HG02870 (cell line): ENCODE results near the gene LRRC36.

Experiments used
- ATAC-seq: cut with Tn5 transposase; IDR thresholded peaks from one replicate; pipeline ENCODE4 v1.9.1; 2021; ENCODE audit warnings: mild to moderate bottlenecking, moderate library complexity; ENCODE audit not compliant: unreplicated experiment

Gene LRRC36, protein sequence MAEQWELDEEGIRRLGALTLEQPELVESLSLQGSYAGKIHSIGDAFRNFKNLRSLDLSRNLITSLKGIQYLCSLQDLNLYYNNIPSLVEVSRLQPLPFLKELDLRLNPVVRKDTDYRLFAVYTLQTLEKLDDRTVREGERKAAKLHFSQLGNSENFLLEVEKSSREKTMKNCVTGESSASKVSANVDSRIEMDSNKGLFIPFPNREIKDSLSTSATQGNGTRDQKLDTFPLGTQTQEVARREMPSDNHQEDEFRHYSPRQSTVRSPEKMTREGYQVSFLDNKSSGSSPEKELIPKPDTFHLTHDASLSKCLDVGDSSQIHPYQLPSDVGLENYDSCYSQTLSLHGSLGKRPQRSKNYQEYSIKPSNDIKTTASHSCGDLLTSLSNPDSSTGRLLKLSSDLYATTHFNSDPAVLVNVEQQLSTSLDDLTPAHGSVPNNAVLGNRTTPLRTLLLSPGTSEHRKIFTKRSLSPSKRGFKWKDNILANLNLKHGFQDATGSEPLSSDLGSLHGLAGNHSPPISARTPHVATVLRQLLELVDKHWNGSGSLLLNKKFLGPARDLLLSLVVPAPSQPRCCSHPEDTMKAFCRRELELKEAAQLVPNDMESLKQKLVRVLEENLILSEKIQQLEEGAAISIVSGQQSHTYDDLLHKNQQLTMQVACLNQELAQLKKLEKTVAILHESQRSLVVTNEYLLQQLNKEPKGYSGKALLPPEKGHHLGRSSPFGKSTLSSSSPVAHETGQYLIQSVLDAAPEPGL

GRCh38 chr16:67326472-67327309, at the start of gene LRRC36, which contains the start of gene KCTD19:
Gene LRRC36 (plus strand): TSS chr16:67326815. CDS start chr16:67326863, 48 bp downstream.
Gene KCTD19 (minus strand): TSS chr16:67326741. CDS start chr16:67326707, 34 bp downstream.
- ATAC-seq = no peak

DNA sequence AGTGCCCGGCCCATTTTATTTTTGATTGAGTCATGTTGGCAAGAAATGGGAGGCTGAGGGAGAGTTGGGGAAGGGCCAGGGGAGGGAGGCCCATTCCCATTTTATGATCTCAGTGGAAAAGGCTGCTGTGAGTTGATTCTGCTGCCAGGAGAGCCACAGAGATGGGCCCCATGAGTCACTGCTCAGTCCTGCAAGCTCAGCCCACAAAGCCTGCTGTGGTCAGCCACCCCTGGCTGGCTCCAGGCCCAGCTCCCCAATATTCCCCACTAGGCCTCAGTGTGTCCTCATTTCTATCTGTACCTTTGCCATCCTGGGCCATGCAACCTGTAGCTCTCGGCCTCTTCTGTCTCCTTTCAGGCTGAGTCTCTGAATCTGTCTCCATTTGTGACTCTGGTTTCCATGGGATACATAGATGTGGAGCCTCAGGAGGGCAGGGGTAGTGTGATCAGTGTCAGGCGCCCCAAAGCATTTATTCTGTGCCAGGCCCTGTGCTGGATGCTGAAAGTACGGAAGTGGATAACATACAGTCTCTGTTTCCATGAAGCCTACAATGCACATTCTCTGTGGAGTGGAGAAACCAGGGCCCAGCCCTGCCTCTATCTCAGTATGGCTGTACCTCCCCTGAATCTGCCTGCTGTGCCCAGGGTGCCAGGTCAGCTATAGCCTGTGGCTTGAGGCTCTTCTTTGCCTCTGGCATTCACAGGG, 49.2 kb upstream of the LRRC36 start:
- ATAC-seq = no peak

- ATAC-seq = no peak
Observed at GRCh38 chr16:67277999-67278772, 48.4 kb upstream of the LRRC36 start.

DNA sequence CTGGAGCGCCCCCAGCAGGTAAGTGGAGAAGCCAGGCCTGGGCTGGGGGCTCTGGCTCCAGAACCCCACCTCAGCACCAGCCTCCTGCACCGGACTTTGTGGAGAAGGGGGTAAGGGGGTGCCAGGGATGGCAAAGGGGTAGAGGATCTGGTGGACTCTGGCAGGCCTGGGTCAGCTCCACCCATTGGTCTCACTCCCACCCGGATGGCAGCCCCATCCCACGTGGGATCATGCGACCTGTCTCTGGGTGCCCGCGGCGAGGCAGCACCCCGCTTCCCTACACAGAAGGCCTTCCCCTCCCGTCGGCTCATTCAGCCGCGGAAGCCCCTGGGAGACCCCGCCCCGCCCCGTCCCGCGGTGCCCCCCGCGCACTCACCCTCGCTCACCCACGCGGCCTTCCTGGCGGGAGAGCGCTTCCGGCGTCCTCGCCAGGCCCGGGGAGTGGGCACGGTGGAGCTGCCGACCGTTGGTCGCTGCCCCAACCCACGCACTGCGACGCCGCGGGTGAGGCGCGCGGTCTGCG, 47.8 kb upstream of the LRRC36 start:
- ATAC-seq = peak; percentile 26

DNA sequence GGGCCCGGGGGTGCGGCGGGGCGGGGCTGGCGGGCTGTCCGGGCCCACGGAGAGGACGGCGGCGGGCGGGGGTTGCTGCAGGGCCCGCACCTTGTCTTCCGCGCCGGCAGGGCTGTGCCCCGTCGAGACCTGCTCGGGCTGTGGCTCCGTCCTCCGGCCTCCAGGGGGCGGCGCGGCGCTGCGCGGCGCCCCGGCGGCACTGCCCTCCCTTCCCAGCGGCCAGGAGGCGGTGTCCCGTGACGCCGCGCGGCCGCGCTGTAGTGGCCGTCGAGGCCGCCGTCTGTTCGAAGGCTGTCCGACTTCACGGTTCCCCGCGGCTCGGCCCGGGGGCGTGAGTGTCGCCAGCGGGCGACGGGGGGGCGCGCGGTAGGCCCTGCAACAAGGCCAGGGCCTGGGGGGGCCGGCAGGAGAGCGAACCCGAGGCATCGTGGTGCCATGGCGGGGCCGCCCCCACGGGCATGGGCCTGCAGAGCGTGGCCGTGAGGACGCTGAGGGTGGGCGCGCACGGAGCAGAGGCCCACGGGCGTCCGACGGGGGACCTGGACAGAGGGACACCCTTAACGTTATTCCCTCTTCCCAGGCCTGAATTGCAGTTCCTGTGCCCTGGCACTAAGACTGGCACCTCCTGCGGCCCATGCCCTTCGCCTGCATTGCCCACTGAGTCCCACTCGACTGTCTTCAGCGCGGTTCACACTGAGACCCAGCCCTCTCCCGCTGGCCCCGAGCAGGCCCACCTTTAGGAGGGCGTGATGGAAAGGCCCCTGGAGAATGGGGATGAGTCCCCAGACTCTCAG, 47.1 kb upstream of the LRRC36 start, which contains the start of gene PLEKHG4:
Gene PLEKHG4, plus strand, starts transcription at position 237 of the 794 bp plus-strand sequence. Its CDS starts 513 bp downstream, at position 750.
- peak; percentile 78 for ATAC-seq

DNA sequence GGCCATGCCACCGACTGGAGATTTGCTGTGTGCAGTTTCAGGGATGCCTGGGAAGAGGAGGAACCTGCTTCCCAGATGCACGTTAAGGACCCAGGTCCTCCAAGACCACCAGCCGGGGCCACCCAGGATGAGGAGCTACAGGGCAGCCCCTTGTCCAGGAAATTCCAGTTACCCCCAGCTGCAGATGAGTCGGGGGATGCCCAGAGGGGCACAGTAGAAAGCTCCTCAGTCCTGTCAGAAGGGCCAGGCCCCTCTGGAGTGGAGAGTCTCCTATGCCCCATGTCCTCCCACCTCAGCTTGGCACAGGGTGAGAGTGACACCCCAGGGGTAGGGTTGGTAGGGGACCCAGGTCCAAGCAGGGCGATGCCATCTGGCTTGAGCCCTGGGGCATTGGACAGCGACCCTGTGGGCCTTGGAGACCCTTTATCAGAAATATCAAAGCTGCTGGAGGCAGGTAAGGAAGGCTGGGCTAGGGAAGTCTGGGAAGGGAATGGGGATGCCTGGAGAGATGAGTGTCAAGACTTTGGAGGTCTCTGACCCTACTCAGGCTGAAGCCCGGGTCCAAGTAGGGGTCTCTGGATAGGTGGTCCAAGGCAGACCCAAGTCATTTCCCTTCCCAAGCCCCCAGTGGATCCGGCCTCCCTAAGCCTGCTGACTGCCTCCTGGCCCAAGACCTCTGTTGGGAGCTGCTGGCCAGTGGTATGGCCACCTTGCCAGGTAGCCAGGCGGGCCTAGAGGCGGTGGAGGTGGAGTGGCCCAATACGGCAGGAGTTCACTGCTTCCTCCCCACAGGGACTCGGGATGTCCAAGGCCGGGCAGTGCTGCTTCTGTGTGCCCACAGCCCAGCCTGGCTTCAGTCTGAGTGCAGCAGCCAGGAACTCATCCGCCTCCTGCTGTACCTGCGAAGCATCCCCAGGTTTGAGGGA, 46.3 kb upstream of the LRRC36 start:
- no peak for ATAC-seq

- no peak for ATAC-seq
Observed at GRCh38 chr16:67281536-67282446, 44.8 kb upstream of the LRRC36 start.

- ATAC-seq = no peak
Observed at GRCh38 chr16:67282447-67282805, 44.2 kb upstream of the LRRC36 start.

- no peak for ATAC-seq
Observed at GRCh38 chr16:67283039-67283825, 43.4 kb upstream of the LRRC36 start.

- no peak for ATAC-seq
Observed at GRCh38 chr16:67283826-67284555, 42.6 kb upstream of the LRRC36 start.

DNA sequence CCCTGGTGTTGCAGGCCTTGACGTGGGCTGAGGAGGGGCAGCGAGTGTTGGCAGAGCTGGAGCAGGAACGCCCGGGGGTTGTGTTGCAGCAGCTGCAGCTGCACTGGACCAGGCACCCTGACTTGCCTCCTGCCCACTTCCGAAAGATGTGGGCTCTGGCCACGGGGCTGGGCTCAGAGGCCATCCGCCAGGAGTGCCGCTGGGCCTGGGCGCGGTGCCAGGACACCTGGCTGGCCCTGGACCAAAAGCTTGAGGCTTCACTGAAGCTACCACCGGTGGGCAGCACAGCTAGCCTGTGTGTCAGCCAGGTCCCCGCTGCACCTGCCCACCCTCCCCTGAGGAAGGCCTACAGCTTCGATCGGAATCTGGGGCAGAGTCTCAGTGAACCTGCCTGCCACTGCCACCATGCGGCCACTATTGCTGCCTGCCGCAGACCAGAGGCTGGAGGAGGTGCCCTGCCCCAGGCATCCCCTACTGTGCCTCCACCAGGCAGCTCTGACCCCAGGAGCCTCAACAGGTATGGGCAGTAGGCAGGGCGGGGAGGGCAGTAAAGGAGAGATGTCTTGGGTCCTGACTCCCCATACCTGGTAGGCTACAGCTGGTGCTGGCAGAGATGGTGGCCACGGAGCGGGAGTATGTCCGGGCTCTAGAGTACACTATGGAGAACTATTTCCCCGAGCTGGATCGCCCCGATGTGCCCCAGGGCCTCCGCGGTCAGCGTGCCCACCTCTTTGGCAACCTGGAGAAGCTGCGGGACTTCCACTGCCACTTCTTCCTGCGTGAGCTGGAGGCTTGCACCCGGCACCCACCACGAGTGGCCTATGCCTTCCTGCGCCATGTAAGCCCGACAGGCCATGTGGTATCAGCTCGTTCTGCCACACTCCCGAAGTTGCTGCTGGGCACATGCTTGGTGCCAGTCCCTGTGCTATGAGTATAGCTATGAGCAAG, 41.6 kb upstream of the LRRC36 start:
- no peak for ATAC-seq

GRCh38 chr16:67286441-67287235, 40.0 kb upstream of the LRRC36 start:
- ATAC-seq = no peak

- no peak for ATAC-seq
Observed at GRCh38 chr16:67287960-67288359, 38.7 kb upstream of the LRRC36 start.
